Omental fat pad (tissue), 4 donors: Measurements from ENCODE around the gene ANKRD63. TPM values are rescaled to one million over a fixed set of nuclear protein-coding genes. Genes with fewer than 3 reads are reported as not detected.
A peak's percentile ranks its signal among the peaks of the same experiment; 100 is the strongest.

Experiments
- ATAC-seq: fragments of 150-250 bp; one replicate; pipeline ENCODE4 v1.9.1; 2016; ENCODE audit warnings: mild to moderate bottlenecking, moderate library complexity; ENCODE audit not compliant: low FRiP score
- DNase-seq: peaks from one replicate; pipeline ENCODE4 v3.0.0-alpha.2; 2019; ENCODE audit warnings: low spot score
- total RNA-seq, 4 donors: library from RNA; depleted of rRNA; stranded (reverse); fragments of >200 nt; gene quantifications; one replicate each; pipeline ENCODE4 v1.1.0, GENCODE V29; 2016
- TF ChIP-seq, protein P1 (sequence below), 3 donors: fragments of 450-650 bp; IDR thresholded peaks; one replicate each; pipeline ENCODE4 v1.5.1; 2016 to 2017; ENCODE audit warnings: antibody characterized with exemption in 3 of 3, mild to moderate bottlenecking in 3 of 3, moderate library complexity in 2 of 3

ANKRD63 gene
- total RNA-seq, 4 donors from 2014 or later = not detected

- ATAC-seq (no peak), DNase-seq (peak; percentile 20)
- TF ChIP-seq, protein P1, sequence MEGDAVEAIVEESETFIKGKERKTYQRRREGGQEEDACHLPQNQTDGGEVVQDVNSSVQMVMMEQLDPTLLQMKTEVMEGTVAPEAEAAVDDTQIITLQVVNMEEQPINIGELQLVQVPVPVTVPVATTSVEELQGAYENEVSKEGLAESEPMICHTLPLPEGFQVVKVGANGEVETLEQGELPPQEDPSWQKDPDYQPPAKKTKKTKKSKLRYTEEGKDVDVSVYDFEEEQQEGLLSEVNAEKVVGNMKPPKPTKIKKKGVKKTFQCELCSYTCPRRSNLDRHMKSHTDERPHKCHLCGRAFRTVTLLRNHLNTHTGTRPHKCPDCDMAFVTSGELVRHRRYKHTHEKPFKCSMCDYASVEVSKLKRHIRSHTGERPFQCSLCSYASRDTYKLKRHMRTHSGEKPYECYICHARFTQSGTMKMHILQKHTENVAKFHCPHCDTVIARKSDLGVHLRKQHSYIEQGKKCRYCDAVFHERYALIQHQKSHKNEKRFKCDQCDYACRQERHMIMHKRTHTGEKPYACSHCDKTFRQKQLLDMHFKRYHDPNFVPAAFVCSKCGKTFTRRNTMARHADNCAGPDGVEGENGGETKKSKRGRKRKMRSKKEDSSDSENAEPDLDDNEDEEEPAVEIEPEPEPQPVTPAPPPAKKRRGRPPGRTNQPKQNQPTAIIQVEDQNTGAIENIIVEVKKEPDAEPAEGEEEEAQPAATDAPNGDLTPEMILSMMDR (IDR thresholded peaks at IDR 0.05) = no peak
Measured at GRCh38 chr15:40244961-40245523, 37.8 kb downstream of the ANKRD63 start.

GRCh38 chr15:40243126-40243810, 39.6 kb downstream of the ANKRD63 start:
- ATAC-seq (no peak), DNase-seq (no peak)
- TF ChIP-seq, protein P1 (IDR thresholded peaks at IDR 0.05) = no peak

DNA sequence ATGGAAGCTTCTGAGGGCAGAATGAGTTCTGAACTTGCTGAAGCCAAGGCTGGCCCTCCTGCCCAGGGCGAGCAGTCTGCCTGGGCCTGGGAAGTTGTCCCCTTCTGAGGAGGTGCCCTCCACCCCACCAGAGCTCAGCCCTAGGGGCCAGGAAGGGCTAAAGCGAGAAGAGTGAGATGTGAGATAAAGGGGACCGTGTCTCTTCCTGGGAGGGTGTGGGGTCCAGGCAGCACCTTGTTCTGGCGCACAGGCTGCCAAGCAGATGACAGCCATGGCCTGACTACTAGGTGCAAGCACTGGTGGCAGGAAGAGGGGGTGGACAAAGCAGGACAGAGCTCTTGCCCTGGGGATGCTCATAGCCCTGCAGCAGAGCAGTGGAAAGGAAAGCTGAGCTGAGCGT, 40.3 kb downstream of the ANKRD63 start:
- ATAC-seq (no peak), DNase-seq (peak; percentile 18)
- TF ChIP-seq, protein P1 (IDR thresholded peaks at IDR 0.05) = no peak

DNA sequence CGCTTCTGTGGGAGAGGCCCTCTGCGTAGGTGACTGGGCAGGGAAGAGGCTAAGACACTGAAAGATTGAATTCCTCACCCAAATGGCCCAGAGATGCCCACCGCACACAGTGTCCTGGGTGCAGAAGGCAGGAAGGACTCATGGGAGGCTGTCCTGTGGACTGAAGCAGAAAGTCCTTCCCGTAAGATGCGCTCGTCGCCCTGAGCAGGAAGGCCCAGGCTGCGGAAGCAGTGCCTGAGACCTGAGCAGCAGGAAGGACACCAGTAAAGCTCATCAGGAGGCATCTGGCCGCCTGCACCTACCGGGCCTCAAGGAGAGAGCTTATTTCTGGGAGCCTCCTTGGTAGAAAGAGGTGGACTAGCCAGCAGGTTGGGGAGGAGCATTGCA, 40.7 kb downstream of the ANKRD63 start:
- DNase-seq = peak; percentile 4
- TF ChIP-seq, protein P1 (IDR thresholded peaks at IDR 0.05) = no peak
- ATAC-seq = no peak

DNA sequence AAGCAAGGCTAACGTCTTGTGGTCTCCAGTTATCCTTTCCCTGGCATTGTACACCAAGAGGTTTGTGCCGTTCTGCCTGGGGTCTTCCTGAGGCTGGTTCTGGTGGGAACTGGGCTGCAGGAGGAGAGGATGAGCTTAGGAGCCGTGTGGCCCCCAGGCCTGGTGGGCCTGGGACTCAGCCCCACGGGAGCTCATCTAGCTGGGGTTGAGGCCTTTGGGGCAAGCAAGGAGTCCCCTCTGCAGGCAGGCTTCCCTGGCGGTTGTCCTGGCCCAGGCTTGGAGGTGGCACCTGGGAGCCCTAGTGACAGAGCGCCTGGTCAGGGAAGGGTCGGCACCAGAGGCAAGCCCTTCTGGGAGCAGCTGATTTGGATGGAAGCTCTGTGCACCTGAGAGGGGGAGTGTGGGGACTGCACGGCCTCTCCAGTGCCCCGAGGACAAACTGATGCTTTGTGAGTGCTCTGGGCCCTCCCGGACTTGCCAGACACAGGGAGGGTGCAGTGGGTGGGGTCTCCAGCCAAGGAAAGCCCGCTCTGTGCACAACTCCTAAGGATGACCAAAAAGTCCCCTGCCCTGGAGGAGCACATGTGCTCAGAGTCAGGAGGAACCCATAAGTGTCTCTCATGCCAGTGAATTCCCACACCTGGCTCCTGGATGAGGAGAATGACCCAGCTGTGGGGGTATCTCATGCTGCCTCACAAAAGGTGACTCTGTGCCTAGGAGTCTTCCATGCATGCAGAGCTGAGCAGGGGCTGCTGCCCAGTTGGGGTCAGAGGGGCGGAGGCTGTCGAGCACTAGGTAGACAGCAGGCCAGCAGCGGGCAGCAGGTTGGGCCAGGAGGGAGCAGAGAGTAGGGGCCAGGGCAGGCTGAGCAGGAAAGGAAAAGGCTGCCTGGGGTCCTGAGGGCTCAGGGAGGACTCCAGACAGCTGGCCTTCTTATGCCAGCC, 41.3 kb downstream of the ANKRD63 start:
- DNase-seq = peak; percentile 14
- TF ChIP-seq, protein P1 (IDR thresholded peaks at IDR 0.05) = no peak
- no peak for ATAC-seq

GRCh38 chr15:40240619-40241221, 42.1 kb downstream of the ANKRD63 start:
- DNase-seq = no peak
- ATAC-seq = no peak
- TF ChIP-seq, protein P1 (IDR thresholded peaks at IDR 0.05) = no peak
